Right lobe of liver (tissue), 4 donors: ENCODE data around the gene PCDHGB1.
"Not testable (repeated sequence)": the region's sequence is repeated elsewhere in the genome, so short reads cannot be mapped to it uniquely, and the experiment has no call there.

Experiments used
- POLR2A ChIP-seq: fragments of 450-650 bp; IDR thresholded peaks from one replicate; pipeline ENCODE4 v1.6.1; 2017; ENCODE audit warnings: antibody characterized with exemption, mild to moderate bottlenecking
- TF ChIP-seq, protein P1 (sequence below), 4 donors: fragments of 200-600 bp in 3 of 4; fragments of 450-650 bp in 1 of 4; IDR thresholded peaks; one replicate each; pipeline versions ENCODE4 v1.5.1 to v1.8.0; 2016 to 2022; ENCODE audit warnings: antibody characterized with exemption in 4 of 4, mild to moderate bottlenecking in 2 of 4
- donor health status: DM: no; HTN: no; CAD: no.
- donor health status: DM: no; HTN: no; CAD: no.
- donor health status: DM: no; HTN: yes; CAD: no.

DNA sequence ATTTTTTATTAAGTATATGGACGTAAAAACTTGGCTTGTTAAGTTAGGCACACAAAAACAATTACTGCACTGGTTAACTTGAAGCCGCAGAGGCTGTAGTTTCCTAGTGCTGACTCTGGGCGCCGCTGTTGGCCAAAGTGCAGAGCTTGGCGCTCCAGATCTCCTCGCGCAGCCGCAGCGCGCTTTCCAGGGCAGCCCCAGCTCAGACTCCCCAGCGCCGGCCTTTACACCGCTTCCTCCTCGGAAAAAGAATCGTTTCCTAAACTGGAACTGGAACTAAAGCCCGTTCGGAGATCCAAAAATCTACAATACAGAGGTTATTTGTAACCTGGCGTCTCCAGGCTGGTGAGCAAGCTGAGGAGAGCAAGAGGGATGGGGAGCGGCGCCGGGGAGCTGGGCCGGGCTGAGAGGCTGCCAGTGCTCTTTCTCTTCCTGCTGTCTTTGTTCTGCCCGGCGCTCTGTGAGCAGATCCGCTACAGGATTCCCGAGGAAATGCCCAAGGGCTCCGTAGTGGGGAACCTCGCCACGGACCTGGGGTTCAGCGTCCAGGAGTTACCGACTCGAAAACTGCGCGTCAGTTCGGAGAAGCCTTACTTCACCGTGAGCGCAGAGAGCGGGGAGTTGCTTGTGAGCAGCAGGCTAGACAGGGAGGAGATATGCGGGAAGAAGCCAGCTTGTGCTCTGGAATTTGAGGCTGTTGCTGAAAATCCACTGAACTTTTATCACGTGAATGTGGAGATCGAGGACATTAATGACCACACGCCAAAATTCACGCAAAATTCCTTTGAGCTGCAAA lies 48.1 kb downstream of the PCDHGB1 start, which contains the start of gene PCDHGB5:
- TF ChIP-seq, protein P1, sequence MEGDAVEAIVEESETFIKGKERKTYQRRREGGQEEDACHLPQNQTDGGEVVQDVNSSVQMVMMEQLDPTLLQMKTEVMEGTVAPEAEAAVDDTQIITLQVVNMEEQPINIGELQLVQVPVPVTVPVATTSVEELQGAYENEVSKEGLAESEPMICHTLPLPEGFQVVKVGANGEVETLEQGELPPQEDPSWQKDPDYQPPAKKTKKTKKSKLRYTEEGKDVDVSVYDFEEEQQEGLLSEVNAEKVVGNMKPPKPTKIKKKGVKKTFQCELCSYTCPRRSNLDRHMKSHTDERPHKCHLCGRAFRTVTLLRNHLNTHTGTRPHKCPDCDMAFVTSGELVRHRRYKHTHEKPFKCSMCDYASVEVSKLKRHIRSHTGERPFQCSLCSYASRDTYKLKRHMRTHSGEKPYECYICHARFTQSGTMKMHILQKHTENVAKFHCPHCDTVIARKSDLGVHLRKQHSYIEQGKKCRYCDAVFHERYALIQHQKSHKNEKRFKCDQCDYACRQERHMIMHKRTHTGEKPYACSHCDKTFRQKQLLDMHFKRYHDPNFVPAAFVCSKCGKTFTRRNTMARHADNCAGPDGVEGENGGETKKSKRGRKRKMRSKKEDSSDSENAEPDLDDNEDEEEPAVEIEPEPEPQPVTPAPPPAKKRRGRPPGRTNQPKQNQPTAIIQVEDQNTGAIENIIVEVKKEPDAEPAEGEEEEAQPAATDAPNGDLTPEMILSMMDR (IDR thresholded peaks at IDR 0.05): peak; percentile 47 to 70 (median 58)
- TF ChIP-seq POLR2A: not testable (repeated sequence)
